ENCODE results near the gene CACNA2D2.

DNA sequence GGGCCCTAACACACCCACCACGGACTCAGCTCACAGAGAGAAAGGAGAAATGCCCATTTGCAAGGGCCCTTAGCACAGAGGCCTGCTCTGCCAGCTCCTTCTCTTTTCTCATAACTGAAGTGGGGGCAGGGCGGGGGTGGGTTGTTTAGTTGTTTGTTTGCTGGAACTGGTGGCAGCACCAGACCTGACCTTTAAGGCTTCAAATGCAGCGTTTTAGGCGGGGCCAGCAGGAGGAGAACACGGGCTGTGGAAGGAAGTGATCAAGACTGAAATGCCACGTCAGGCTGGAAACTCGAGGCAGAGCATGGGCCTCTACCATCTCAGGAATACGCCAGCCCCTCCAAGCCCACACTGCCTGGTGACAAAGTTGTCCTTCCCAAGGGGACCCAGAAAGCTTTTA is 9.3 kb downstream of the CACNA2D2 start:
- TF ChIP-seq, protein P1, sequence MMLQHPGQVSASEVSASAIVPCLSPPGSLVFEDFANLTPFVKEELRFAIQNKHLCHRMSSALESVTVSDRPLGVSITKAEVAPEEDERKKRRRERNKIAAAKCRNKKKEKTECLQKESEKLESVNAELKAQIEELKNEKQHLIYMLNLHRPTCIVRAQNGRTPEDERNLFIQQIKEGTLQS (IDR thresholded peaks at IDR 0.05; ENCODE audit: insufficient read depth, low read depth, low read length) = no peak
- TF ChIP-seq TCF12 (IDR thresholded peaks at IDR 0.05; ENCODE audit: low read depth, low read length) (no peak), GABPA (IDR thresholded peaks at IDR 0.05; ENCODE audit: borderline replicate concordance, insufficient read depth, low read length) (no peak), POU5F1 (IDR thresholded peaks at IDR 0.05; ENCODE audit: low read depth, low read length) (no peak), SUZ12 (IDR thresholded peaks at IDR 0.05; ENCODE audit: low read length) (no peak), RNF2 (IDR thresholded peaks at IDR 0.05; ENCODE audit: borderline replicate concordance, low read depth, low read length, missing control alignments, poor library complexity, severe bottlenecking) (no peak), TBP (IDR thresholded peaks at IDR 0.05; ENCODE audit: low read depth, low read length) (no peak), BRCA1 (IDR thresholded peaks at IDR 0.05; ENCODE audit: low read depth, low read length) (no peak)
- TF ChIP-seq, protein P2, sequence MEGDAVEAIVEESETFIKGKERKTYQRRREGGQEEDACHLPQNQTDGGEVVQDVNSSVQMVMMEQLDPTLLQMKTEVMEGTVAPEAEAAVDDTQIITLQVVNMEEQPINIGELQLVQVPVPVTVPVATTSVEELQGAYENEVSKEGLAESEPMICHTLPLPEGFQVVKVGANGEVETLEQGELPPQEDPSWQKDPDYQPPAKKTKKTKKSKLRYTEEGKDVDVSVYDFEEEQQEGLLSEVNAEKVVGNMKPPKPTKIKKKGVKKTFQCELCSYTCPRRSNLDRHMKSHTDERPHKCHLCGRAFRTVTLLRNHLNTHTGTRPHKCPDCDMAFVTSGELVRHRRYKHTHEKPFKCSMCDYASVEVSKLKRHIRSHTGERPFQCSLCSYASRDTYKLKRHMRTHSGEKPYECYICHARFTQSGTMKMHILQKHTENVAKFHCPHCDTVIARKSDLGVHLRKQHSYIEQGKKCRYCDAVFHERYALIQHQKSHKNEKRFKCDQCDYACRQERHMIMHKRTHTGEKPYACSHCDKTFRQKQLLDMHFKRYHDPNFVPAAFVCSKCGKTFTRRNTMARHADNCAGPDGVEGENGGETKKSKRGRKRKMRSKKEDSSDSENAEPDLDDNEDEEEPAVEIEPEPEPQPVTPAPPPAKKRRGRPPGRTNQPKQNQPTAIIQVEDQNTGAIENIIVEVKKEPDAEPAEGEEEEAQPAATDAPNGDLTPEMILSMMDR (IDR thresholded peaks at IDR 0.05; ENCODE audit: control extremely low read depth in 1 of 3, insufficient read depth in 1 of 3, low read depth in 1 of 3, low read length in 3 of 3) = no peak
- TF ChIP-seq, protein P3, sequence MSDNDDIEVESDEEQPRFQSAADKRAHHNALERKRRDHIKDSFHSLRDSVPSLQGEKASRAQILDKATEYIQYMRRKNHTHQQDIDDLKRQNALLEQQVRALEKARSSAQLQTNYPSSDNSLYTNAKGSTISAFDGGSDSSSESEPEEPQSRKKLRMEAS (IDR thresholded peaks at IDR 0.05) = no peak

All from H1 (cell line).